GM11168 (cell line): ENCODE results near the gene RGL2.

Source experiments
- in situ Hi-C: fragments of 300-500 bp; cut with MboI; formaldehyde crosslinking; loops from one replicate; pipeline ENCODE4 v1.12.0; 2022; ENCODE audit warnings: low sequenced_read_pairs; ENCODE audit not compliant: unreplicated experiment

RGL2 gene

DNA sequence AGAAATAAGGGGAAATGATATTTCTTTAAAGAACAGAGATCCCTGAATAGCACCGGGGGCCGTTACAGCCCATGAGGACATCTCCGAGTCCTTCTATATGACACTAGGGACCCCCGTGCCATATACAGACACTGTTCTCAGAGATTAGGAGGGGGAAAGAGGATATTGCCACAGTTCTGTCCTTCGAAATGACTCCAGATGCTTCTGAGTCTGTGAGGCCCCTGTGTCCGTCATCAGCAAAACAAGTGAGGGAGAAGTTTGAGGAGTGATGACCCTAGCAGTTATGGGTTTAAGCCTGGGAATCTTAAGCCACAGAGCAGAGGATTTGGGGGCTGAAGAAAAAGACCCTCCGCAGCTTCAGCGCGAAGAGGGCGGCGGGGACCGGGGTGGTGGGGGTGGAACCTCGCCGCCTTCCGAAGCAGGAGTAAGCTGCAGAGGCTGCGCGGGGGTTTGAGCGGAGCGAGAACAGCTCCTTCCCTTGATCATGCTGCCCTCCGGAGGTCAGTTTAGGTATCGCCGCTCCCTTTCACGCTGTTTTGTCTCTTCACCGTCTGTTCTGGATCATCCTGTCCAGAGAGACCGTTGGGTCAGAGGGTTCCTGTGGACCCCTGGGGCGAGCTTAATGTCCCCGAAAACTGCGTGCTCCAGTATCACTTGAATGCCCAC is 50.6 kb downstream of the RGL2 start:
- in situ Hi-C loops, result loop anchor here (5.0 kb wide), 1 partner anchor 81 kb away; no protein-coding TSS in a partner anchor

DNA sequence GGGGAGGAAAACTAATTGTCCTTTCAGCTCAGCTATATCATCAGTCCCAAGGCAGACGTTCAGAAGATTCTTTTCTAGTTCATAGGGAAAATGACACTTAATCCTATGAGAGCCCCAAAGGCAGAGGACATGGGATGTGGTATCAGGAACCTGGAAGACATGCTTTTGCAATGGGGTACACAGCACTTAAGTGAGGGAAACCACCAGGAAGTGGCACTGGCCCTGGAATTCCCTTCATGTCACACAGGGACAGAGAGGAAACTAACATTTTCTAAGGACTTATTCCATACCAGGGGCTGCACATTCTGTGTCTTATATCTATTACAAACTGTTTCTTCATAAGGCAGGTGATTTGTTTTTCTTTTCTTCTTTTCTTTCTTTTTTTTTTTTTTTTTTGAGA is 55.3 kb downstream of the RGL2 start:
- in situ Hi-C loops, result no loop called here

DNA sequence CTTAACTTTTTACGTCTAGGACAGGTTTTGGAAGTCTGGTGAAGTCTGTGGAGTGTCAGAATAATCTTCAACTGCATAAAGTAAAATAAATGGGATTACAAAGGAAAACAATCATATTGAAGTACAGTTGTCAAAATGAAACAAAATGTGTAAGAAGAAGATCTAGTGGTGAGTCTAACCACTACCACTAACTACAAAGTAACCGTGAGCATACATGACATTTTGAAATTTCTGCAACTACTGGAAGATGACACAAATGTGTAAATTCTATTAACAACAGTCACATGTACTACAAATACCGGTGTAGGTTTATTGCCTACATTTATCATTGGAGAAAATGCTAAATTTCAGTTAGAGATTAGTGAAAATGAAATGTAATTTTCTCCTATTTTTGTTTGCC is 56.8 kb downstream of the RGL2 start:
- in situ Hi-C loops, result no loop called here
